Panc1 (cell line): ENCODE measurements around the gene SHB. TPM values are rescaled to one million over a fixed set of nuclear protein-coding genes. Genes with fewer than 3 reads are reported as not detected.

Source experiments
- ATAC-seq: fragments of 200-7000 bp; cut with Tn5 transposase; 2 replicates; pipeline ENCODE4 v1.9.1; 2020; ENCODE audit warnings: mild to moderate bottlenecking, moderate library complexity
- BruUV-seq: library from RNA; stranded (reverse); fragments of 400-500 nt; replicated peaks from 2 replicates; lab custom pipeline; 2021; lab: Mats Ljungman, UMichigan
- CTCF ChIA-PET: fragments of 300-600 bp; sonication (Branson Sonifier 250); formaldehyde crosslinking; loops from one replicate; lab custom pipeline; 2022; ENCODE audit warnings: antibody characterized with exemption; lab: Charles Lee
- POLR2A ChIA-PET: fragments of 300-600 bp; sonication (Branson Sonifier 250); formaldehyde crosslinking; loops from one replicate; lab custom pipeline; 2022; ENCODE audit warnings: antibody characterized with exemption; lab: Charles Lee
- DNase-seq: peaks from one replicate; pipeline ENCODE4 v3.0.0-alpha.2; 2010; ENCODE audit warnings: low read depth, low spot score
- H3K27ac ChIP-seq: 2 replicates; pipeline ENCODE4 v1.5.1; 2011; ENCODE audit warnings: mild to moderate bottlenecking, low read length, inconsistent platforms
- H3K27me3 ChIP-seq: fragments of 200-500 bp; sonication (Bioruptor generic); 2 replicates; pipeline ENCODE4 v1.6.0; 2014; ENCODE audit warnings: low read length, inconsistent platforms; ENCODE audit not compliant: control insufficient read depth, insufficient read depth
- H3K36me3 ChIP-seq: fragments of 200-500 bp; sonication (Bioruptor generic); 2 replicates; pipeline ENCODE4 v1.5.1; 2014; ENCODE audit warnings: inconsistent platforms, mild to moderate bottlenecking, low read length, moderate library complexity; ENCODE audit not compliant: control insufficient read depth, insufficient read depth
- H3K4me1 ChIP-seq: 2 replicates; pipeline ENCODE4 v1.5.1; 2011; ENCODE audit warnings: inconsistent platforms, mild to moderate bottlenecking, low read length, moderate library complexity; ENCODE audit not compliant: control insufficient read depth, insufficient read depth
- H3K4me3 ChIP-seq, 2 experiments: 2 replicates each; pipeline ENCODE4 v1.5.1; 2011 to 2012; ENCODE audit warnings: low read depth in 2 of 2, low read length in 2 of 2, mild to moderate bottlenecking in 2 of 2, inconsistent platforms in 1 of 2, moderate library complexity in 1 of 2
- H3K9me3 ChIP-seq: fragments of 200-500 bp; sonication (Bioruptor generic); 2 replicates; pipeline ENCODE4 v1.5.1; 2014; ENCODE audit warnings: low read depth, mild to moderate bottlenecking, inconsistent platforms, low read length, moderate library complexity; ENCODE audit not compliant: control insufficient read depth, insufficient read depth
- POLR2AphosphoS5 ChIP-seq: IDR thresholded peaks from 2 replicates; pipeline ENCODE4 v1.6.1; 2012; ENCODE audit warnings: mild to moderate bottlenecking, low read depth, low read length, moderate library complexity
- SIN3A ChIP-seq: IDR thresholded peaks from 2 replicates; pipeline ENCODE4 v1.6.1; 2012; ENCODE audit warnings: low read depth, mild to moderate bottlenecking, low read length, moderate library complexity, borderline replicate concordance; ENCODE audit not compliant: insufficient read depth
- TCF7L2 ChIP-seq: IDR thresholded peaks from 2 replicates; pipeline ENCODE4 v1.6.1; 2011; ENCODE audit warnings: mild to moderate bottlenecking, low read depth, low read length, inconsistent platforms
- in situ Hi-C: cut with HindIII; loops from 2 replicates; pipeline ENCODE4 v1.10.0; 2016; ENCODE audit warnings: low sequenced_read_pairs, low pct_unique_long_range_greater_than_20kb
- intact Hi-C: fragments of 100-400 bp; cut with micrococcal nuclease; formaldehyde crosslinking; loops from one replicate; pipeline ENCODE4 v1.10.0; 2022; ENCODE audit not compliant: unreplicated experiment
- total RNA-seq: library from RNA; stranded (reverse); gene quantifications from one replicate; pipeline ENCODE4 v1.2.1, GENCODE V29; 2021; ENCODE audit not compliant: unreplicated experiment
- TF ChIP-seq, protein P1 (sequence below): fragments of 450-650 bp; IDR thresholded peaks from 2 replicates; pipeline ENCODE4 v1.5.1; 2017; ENCODE audit warnings: mild to moderate bottlenecking
- TF ChIP-seq, protein P2 (sequence below), 2 experiments: IDR thresholded peaks; 2 replicates each; pipeline ENCODE4 v1.6.1; 2011 to 2012; ENCODE audit warnings: low read depth in 2 of 2, control low read depth in 1 of 2, low read length in 1 of 2, mild to moderate bottlenecking in 1 of 2, moderate library complexity in 1 of 2; ENCODE audit not compliant: insufficient read depth in 1 of 2

The SHB gene
- total RNA-seq, 1 experiment from 2014 or later: 59.9 TPM

DNA sequence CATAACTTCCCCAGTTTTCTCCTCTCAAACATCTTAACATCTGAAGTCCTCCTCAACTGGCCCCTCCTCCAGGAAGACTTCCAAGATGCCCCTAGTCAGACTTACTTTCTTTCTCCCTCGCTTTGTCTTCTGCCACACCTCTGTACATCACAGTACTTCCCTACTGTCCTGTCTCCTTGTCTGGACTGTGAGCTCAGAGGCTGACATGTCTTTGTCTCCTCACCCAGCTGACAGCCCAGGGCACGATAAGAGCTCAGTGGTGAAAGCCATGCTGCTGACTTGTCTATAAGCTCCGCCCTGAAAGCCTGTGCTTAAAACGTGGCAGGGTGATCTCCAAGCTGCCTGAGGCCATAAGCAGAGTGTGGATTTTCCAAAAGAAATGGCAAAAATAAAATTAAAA lies 132.1 kb downstream of the SHB start:
- H3K36me3 ChIP-seq: peaks cover 2% of the 10 kb centered on the region
- ATAC-seq (no peak), DNase-seq (no peak)
- in situ Hi-C loops: no loop called here
- no peaks in the 10 kb centered on the region for H3K9me3 ChIP-seq
- no TSS peak for BruUV-seq
- ChIA-PET POLR2A (no interaction called here), CTCF (no interaction called here)
- TF ChIP-seq TCF7L2: no peak
- H3K27me3 ChIP-seq: no peaks in the 10 kb centered on the region
- peak overlapping the region; percentile 25 for H3K27ac ChIP-seq
- intact Hi-C loops: loop anchor here (10.0 kb wide), 1 partner anchor 128 kb away; the partner anchor contains the start of gene SHB
- peaks cover 47% of the 10 kb centered on the region for H3K4me1 ChIP-seq
- H3K4me3 ChIP-seq: no peak overlapping the region

DNA sequence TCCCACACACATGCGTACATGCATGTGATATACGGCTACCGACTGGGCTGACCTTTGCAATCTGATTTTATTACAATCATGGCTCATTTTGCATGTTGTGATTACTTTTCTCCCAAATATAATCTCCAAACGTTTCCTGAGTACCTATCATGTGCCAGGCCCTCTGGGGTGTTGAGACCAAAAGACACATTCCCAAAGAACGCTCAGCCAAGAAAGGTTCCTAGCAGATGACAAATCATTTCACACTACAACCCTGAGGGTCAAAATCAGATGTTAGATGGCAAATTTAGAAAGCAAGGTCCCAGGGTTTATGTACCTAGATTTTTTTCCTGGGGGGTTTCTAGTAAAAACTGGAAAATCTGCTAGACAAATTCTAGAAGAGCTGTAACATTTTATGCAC lies 132.7 kb downstream of the SHB start:
- DNase-seq (no peak), ATAC-seq (no peak)
- Histone ChIP-seq H3K4me3 (no peak overlapping the region), H3K36me3 (peaks cover 2% of the 10 kb centered on the region), H3K27me3 (no peaks in the 10 kb centered on the region), H3K9me3 (no peaks in the 10 kb centered on the region), H3K27ac (peak overlapping the region; percentile 25), H3K4me1 (peaks cover 46% of the 10 kb centered on the region)
- intact Hi-C loops: loop anchor here (10.0 kb wide), 1 partner anchor 128 kb away; the partner anchor contains the start of gene SHB
- in situ Hi-C loops: no loop called here
- TF ChIP-seq TCF7L2 (no peak), POLR2AphosphoS5 (no peak), SIN3A (no peak)
- TF ChIP-seq, protein P1, sequence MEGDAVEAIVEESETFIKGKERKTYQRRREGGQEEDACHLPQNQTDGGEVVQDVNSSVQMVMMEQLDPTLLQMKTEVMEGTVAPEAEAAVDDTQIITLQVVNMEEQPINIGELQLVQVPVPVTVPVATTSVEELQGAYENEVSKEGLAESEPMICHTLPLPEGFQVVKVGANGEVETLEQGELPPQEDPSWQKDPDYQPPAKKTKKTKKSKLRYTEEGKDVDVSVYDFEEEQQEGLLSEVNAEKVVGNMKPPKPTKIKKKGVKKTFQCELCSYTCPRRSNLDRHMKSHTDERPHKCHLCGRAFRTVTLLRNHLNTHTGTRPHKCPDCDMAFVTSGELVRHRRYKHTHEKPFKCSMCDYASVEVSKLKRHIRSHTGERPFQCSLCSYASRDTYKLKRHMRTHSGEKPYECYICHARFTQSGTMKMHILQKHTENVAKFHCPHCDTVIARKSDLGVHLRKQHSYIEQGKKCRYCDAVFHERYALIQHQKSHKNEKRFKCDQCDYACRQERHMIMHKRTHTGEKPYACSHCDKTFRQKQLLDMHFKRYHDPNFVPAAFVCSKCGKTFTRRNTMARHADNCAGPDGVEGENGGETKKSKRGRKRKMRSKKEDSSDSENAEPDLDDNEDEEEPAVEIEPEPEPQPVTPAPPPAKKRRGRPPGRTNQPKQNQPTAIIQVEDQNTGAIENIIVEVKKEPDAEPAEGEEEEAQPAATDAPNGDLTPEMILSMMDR: no peak
- TF ChIP-seq, protein P2, sequence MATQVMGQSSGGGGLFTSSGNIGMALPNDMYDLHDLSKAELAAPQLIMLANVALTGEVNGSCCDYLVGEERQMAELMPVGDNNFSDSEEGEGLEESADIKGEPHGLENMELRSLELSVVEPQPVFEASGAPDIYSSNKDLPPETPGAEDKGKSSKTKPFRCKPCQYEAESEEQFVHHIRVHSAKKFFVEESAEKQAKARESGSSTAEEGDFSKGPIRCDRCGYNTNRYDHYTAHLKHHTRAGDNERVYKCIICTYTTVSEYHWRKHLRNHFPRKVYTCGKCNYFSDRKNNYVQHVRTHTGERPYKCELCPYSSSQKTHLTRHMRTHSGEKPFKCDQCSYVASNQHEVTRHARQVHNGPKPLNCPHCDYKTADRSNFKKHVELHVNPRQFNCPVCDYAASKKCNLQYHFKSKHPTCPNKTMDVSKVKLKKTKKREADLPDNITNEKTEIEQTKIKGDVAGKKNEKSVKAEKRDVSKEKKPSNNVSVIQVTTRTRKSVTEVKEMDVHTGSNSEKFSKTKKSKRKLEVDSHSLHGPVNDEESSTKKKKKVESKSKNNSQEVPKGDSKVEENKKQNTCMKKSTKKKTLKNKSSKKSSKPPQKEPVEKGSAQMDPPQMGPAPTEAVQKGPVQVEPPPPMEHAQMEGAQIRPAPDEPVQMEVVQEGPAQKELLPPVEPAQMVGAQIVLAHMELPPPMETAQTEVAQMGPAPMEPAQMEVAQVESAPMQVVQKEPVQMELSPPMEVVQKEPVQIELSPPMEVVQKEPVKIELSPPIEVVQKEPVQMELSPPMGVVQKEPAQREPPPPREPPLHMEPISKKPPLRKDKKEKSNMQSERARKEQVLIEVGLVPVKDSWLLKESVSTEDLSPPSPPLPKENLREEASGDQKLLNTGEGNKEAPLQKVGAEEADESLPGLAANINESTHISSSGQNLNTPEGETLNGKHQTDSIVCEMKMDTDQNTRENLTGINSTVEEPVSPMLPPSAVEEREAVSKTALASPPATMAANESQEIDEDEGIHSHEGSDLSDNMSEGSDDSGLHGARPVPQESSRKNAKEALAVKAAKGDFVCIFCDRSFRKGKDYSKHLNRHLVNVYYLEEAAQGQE (IDR thresholded peaks at IDR 0.05; ENCODE audit: insufficient read depth in 1 of 2, low read depth in 2 of 2, low read length in 1 of 2): no peak
- BruUV-seq: TSS peak; percentile 8
- ChIA-PET POLR2A (no interaction called here), CTCF (no interaction called here)

DNA sequence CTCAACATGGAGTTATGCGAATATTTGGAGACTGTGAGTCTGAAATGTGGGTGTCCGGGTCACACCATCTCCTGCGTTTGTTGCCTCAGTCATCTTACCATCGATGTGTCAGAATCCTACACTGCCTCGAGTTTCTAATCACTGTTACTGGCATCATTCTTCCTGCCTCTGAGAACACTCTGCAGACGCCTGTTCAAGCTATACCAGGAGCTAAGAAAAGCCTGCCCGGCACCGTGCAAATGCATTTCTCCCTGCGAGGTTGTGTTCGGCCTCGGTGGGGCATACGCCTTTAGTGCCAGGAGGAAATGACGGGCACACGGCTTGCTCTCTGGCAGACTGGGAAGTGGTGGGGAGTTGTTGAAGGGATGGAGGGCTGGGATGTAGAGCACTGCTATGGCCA lies 133.9 kb downstream of the SHB start:
- ChIA-PET CTCF (no interaction called here), POLR2A (no interaction called here)
- Histone ChIP-seq H3K4me1 (peaks cover 46% of the 10 kb centered on the region), H3K9me3 (no peaks in the 10 kb centered on the region), H3K27ac (no peak overlapping the region), H3K4me3 (no peak overlapping the region), H3K36me3 (peaks cover 2% of the 10 kb centered on the region), H3K27me3 (no peaks in the 10 kb centered on the region)
- in situ Hi-C loops (no loop called here), intact Hi-C loops (loop anchor here (10.0 kb wide), 1 partner anchor 130 kb away; the partner anchor contains the start of gene SHB)
- TF ChIP-seq SIN3A (no peak), TCF7L2 (no peak), POLR2AphosphoS5 (no peak)
- TF ChIP-seq, protein P1: no peak
- TF ChIP-seq, protein P2 (IDR thresholded peaks at IDR 0.05; ENCODE audit: insufficient read depth in 1 of 2, low read depth in 2 of 2, low read length in 1 of 2): no peak
- no peak for ATAC-seq
- BruUV-seq: no TSS peak
- no peak for DNase-seq
